ENCODE measurements around the gene MIA2. TPM values are rescaled to one million over a fixed set of nuclear protein-coding genes. Genes with fewer than 3 reads are reported as not detected.

Gene MIA2
- total and polyA plus RNA-seq, 9 of the 15 experiments (the other 6 are each of a cell fraction or from before 2014, with no cell fraction given) = 6.0 to 21.8 (median 12.8) TPM

DNA sequence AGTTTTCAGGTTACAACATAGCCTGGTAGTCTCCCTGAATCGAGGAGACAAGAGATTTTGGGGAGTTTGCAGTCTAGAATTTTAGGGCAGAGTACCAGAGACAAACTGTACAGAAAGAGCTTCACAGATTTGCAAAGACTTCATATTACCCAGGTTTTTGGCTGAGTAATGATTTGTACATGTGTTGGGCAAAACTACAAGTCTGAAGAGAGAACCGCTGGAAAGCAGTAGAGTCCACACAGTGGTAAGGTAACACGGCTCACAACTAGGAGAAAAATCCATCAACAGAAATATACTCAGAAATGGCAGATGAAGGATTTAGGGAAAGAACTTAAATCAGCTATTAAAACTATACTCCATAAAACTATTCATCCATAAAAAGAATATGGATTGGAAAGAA is 172.8 kb downstream of the MIA2 start:
- Histone ChIP-seq H3K79me2 (ENCODE audit: control insufficient read depth, insufficient read depth, low read length) (no peaks in the 10 kb centered on the region), H3K36me3 (ENCODE audit: control insufficient read depth, insufficient read depth, low read length) (no peaks in the 10 kb centered on the region), H3K9ac (ENCODE audit: insufficient read depth in 1 of 2, low read depth in 2 of 2, low read length in 2 of 2) (no peak overlapping the region), H2AFZ (ENCODE audit: low read depth, low read length) (no peak overlapping the region), H3K9me3 (replicated peaks; ENCODE audit: control insufficient read depth, insufficient read depth, low read depth, low read length) (no peaks in the 10 kb centered on the region), H3K4me1 (replicated peaks in 1 of 2; ENCODE audit: control insufficient read depth in 2 of 2, insufficient read depth in 2 of 2, low read length in 2 of 2) (no peaks in the 10 kb centered on the region), H3K4me3 (no peak overlapping the region), H3K27ac (ENCODE audit: extremely low read depth, low read depth, low read length) (no peak overlapping the region), H3K27me3 (ENCODE audit: control insufficient read depth in 2 of 2, insufficient read depth in 2 of 2, low read length in 2 of 2) (no peaks in the 10 kb centered on the region), H3K9me1 (ENCODE audit: control insufficient read depth, insufficient read depth, low read length) (no peaks in the 10 kb centered on the region), H4K20me1 (replicated peaks; ENCODE audit: control insufficient read depth, insufficient read depth, low read length) (no peaks in the 10 kb centered on the region), H3K4me2 (ENCODE audit: insufficient read depth, low read length) (no peak overlapping the region)
- no TSS peak for BruUV-seq (replicated peaks)
- intact Hi-C loops (cut with micrococcal nuclease) = no loop called here
- 11% methylated on average over 3 of the region's 3 CpGs for WGBS (ENCODE audit: insufficient coverage, low coverage, missing lambda C conversion rate)
- in situ Hi-C loops (cut with MboI) = no loop called here
- FAIRE-seq (no peak), ATAC-seq (no peak), DNase-seq (ENCODE audit: extremely low read depth in 1 of 4, low spot score in 3 of 4) (no peak)
- CTCF ChIA-PET (ENCODE audit: low intra/inter-chr PET ratio) = interaction anchor here (0.7 kb wide), 1 partner anchor 26 kb away, joined by 4 read pairs; no protein-coding TSS in a partner anchor
- POLR2A ChIA-PET = no interaction called here
- TF ChIP-seq RCOR1 (IDR thresholded peaks at IDR 0.05; ENCODE audit: borderline replicate concordance in 1 of 2, low read depth in 2 of 2, low read length in 2 of 2) = no peak
- no peak for TF ChIP-seq ZC3H4 (CRISPR knock-in tag; IDR thresholded peaks at IDR 0.05; ENCODE audit: borderline replicate concordance)
- no peak for TF ChIP-seq ARNT (IDR thresholded peaks at IDR 0.05)
- TF ChIP-seq BRD9 (IDR thresholded peaks at IDR 0.05; ENCODE audit: low read depth, partially characterized antibody) = no peak
- TF ChIP-seq ZBTB40 (IDR thresholded peaks at IDR 0.05) = no peak
- TF ChIP-seq ZBTB40 (CRISPR knock-in tag; IDR thresholded peaks at IDR 0.05) = no peak
- no peak for TF ChIP-seq AFF1 (IDR thresholded peaks at IDR 0.05; ENCODE audit: low read depth in 1 of 2, partially characterized antibody in 2 of 2)
- no peak for TF ChIP-seq ERF (CRISPR knock-in tag; IDR thresholded peaks at IDR 0.05)
- no peak for TF ChIP-seq NR3C1 (CRISPR knock-in tag; IDR thresholded peaks at IDR 0.05)
